Osteoblast (primary cell): ENCODE data around the gene XAB2. TPM values are rescaled to one million over a fixed set of nuclear protein-coding genes. Genes with fewer than 3 reads are reported as not detected.

Experiments used
- DNase-seq: peaks from one replicate; pipeline ENCODE4 v3.0.0; 2011; ENCODE audit warnings: low spot score, mixed read lengths; ENCODE audit not compliant: insufficient read length; ENCODE audit errors: missing footprints
- H2AFZ ChIP-seq: 2 replicates; pipeline ENCODE4 v1.6.0; 2011; ENCODE audit warnings: mild to moderate bottlenecking, low read length
- H3K27ac ChIP-seq: 2 replicates; pipeline ENCODE4 v1.5.1; 2011; ENCODE audit warnings: mild to moderate bottlenecking, low read depth, low read length, moderate library complexity
- H3K27me3 ChIP-seq: 2 replicates; pipeline ENCODE4 v1.6.0; 2012; ENCODE audit warnings: mild to moderate bottlenecking, control low read depth, inconsistent platforms, low read length, moderate library complexity; ENCODE audit not compliant: insufficient read depth
- H3K36me3 ChIP-seq: 2 replicates; pipeline ENCODE4 v1.5.1; 2011; ENCODE audit warnings: mild to moderate bottlenecking, low read length, control low read depth, moderate library complexity; ENCODE audit not compliant: insufficient read depth
- H3K4me1 ChIP-seq: 2 replicates; pipeline ENCODE4 v1.5.1; 2011; ENCODE audit warnings: mild to moderate bottlenecking, low read length, control low read depth, moderate library complexity; ENCODE audit not compliant: insufficient read depth
- H3K4me2 ChIP-seq: 2 replicates; pipeline ENCODE4 v1.6.0; 2011; ENCODE audit warnings: mild to moderate bottlenecking, low read length; ENCODE audit not compliant: insufficient read depth
- H3K4me3 ChIP-seq: fragments of 200-600 bp; sonication (generic); 3 replicates; pipeline ENCODE4 v1.5.1; 2012; ENCODE audit warnings: mild to moderate bottlenecking, low read length, inconsistent platforms; ENCODE audit not compliant: insufficient read depth
- H3K79me2 ChIP-seq: 2 replicates; pipeline ENCODE4 v1.6.0; 2012; ENCODE audit warnings: mild to moderate bottlenecking, low read length, control low read depth, inconsistent platforms; ENCODE audit not compliant: insufficient read depth
- H3K9me3 ChIP-seq: 2 replicates; pipeline ENCODE4 v1.5.1; 2011; ENCODE audit warnings: low read depth, low read length, control low read depth
- H4K20me1 ChIP-seq: 2 replicates; pipeline ENCODE4 v1.6.0; 2012; ENCODE audit warnings: mild to moderate bottlenecking, low read length, control low read depth; ENCODE audit not compliant: insufficient read depth
- total RNA-seq: library from RNA; depleted of rRNA; stranded (reverse); fragments of >200 nt; gene quantifications from 2 replicates; pipeline ENCODE4 v1.2.3, GENCODE V29; 2012
- TF ChIP-seq, protein P1 (sequence below): IDR thresholded peaks from 2 replicates; pipeline ENCODE4 v1.5.1; 2011; ENCODE audit warnings: mild to moderate bottlenecking, low read depth, low read length, moderate library complexity; ENCODE audit errors: extremely low read depth

The XAB2 gene
- total RNA-seq, 1 donor, result 40.5 TPM

DNA sequence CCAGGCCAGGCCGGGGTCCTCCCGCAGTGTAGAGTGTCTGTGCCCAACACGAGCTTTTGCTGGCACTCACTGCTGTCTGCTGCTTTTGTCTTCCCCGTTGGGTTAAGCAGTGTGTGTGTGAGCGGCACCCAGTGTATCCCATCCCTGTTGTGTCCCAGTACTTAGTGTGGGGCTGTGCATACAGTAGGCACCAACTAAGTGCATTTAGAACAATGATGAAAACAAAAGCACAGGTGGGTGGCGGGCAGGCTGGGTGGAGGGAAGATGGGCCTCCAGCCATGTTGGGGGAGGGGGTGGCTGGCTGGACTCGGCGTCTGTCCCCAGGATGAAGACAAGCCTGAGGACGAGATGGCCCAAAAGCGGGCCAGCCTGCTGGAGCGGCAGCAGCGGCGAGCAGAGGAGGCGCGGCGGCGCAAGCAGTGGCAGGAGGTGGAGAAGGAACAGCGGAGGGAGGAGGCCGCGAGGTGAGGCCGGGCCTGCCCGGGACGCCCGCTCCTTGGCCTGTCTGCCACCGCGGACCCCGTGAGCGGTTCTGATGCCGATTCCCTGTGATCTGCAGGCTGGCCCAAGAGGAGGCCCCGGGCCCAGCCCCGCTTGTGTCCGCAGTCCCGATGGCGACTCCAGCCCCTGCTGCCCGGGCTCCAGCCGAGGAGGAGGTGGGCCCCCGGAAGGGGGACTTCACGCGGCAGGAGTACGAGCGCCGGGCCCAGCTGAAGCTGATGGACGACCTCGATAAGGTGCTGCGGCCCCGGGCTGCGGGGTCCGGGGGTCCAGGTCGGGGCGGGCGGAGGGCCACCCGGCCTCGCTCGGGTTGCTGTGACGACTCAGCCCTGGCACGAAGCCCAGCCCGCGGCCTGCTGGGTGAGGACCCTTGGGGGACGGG lies 14.2 kb downstream of the XAB2 start:
- Histone ChIP-seq H4K20me1 (peaks cover 5% of the 10 kb centered on the region), H2AFZ (no peak overlapping the region), H3K4me2 (no peak overlapping the region), H3K27me3 (no peaks in the 10 kb centered on the region), H3K79me2 (no peaks in the 10 kb centered on the region), H3K36me3 (no peaks in the 10 kb centered on the region), H3K27ac (no peak overlapping the region), H3K4me1 (no peaks in the 10 kb centered on the region), H3K9me3 (no peaks in the 10 kb centered on the region), H3K4me3 (no peak overlapping the region)
- DNase-seq, result peak; percentile 81
- TF ChIP-seq, protein P1, sequence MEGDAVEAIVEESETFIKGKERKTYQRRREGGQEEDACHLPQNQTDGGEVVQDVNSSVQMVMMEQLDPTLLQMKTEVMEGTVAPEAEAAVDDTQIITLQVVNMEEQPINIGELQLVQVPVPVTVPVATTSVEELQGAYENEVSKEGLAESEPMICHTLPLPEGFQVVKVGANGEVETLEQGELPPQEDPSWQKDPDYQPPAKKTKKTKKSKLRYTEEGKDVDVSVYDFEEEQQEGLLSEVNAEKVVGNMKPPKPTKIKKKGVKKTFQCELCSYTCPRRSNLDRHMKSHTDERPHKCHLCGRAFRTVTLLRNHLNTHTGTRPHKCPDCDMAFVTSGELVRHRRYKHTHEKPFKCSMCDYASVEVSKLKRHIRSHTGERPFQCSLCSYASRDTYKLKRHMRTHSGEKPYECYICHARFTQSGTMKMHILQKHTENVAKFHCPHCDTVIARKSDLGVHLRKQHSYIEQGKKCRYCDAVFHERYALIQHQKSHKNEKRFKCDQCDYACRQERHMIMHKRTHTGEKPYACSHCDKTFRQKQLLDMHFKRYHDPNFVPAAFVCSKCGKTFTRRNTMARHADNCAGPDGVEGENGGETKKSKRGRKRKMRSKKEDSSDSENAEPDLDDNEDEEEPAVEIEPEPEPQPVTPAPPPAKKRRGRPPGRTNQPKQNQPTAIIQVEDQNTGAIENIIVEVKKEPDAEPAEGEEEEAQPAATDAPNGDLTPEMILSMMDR, result no peak

GRCh38 chr19:7612282-7613274 lies 16.8 kb downstream of the XAB2 start:
- Histone ChIP-seq H3K79me2 (no peaks in the 10 kb centered on the region), H2AFZ (no peak overlapping the region), H3K4me2 (no peak overlapping the region), H3K4me1 (no peaks in the 10 kb centered on the region), H3K27ac (no peak overlapping the region), H3K9me3 (no peaks in the 10 kb centered on the region), H3K36me3 (no peaks in the 10 kb centered on the region), H3K27me3 (no peaks in the 10 kb centered on the region), H3K4me3 (no peak overlapping the region), H4K20me1 (no peaks in the 10 kb centered on the region)
- DNase-seq, result peak; percentile 63
- TF ChIP-seq, protein P1, result no peak

GRCh38 chr19:7611541-7612279 lies 17.6 kb downstream of the XAB2 start:
- no peaks in the 10 kb centered on the region for H3K36me3 ChIP-seq
- H3K4me1 ChIP-seq, result no peaks in the 10 kb centered on the region
- H3K27me3 ChIP-seq, result no peaks in the 10 kb centered on the region
- H3K9me3 ChIP-seq, result no peaks in the 10 kb centered on the region
- H3K27ac ChIP-seq, result no peak overlapping the region
- H4K20me1 ChIP-seq, result no peaks in the 10 kb centered on the region
- peak; percentile 69 for DNase-seq
- no peaks in the 10 kb centered on the region for H3K79me2 ChIP-seq
- H3K4me2 ChIP-seq, result no peak overlapping the region
- no peak overlapping the region for H3K4me3 ChIP-seq
- no peak overlapping the region for H2AFZ ChIP-seq
- TF ChIP-seq, protein P1, result no peak
